DMS 273 (cell line): ENCODE data around the gene UBE4A.
"Not testable (repeated sequence)": the region's sequence is repeated elsewhere in the genome, so short reads cannot be mapped to it uniquely, and the experiment has no call there.

Source experiments
- DNase-seq: peaks from one replicate; lab custom pipeline; 2025; ENCODE audit not compliant: unreplicated experiment; lab: John Stamatoyannopoulos, UW

Gene UBE4A

DNA sequence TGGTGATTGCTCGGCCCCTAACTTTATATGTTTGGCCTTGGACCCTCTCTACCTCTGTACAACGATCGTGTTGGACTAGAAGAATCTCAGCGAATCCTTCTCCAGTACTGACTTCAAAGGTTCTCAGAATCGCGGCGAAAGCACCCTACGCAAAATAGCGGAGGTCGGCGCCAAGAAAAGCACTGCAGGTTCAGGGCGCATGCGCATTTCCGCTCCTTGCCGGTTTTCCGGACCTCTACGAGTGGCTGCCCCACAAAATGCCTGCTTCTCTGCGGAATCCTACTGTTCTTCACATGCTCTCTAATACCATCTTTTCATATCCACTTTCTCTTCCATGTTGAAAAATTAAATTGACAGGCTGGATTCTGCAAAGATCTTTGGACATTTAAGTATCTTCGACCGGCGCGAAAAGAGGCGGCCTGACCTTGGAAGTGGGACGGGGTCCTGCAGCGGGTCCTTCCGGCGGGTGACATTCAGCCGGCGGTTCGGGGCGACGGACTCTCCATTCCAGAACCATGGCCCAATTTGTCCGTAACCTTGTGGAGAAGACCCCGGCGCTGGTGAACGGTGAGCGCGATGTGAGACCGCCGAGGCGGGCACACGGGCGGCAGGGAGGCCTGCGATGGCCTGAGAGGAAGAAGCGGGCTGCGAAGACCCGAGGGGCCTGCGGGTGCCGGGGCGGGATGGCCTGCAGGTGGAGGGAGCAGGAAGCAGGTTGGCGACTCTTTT, 41.9 kb downstream of the UBE4A start, which contains the start of gene ATP5MG:
ATP5MG (plus strand) TSS at position 456 of the 729 bp plus-strand sequence; CDS start at position 516, 60 bp downstream.
- peak; percentile 93 for DNase-seq

DNA sequence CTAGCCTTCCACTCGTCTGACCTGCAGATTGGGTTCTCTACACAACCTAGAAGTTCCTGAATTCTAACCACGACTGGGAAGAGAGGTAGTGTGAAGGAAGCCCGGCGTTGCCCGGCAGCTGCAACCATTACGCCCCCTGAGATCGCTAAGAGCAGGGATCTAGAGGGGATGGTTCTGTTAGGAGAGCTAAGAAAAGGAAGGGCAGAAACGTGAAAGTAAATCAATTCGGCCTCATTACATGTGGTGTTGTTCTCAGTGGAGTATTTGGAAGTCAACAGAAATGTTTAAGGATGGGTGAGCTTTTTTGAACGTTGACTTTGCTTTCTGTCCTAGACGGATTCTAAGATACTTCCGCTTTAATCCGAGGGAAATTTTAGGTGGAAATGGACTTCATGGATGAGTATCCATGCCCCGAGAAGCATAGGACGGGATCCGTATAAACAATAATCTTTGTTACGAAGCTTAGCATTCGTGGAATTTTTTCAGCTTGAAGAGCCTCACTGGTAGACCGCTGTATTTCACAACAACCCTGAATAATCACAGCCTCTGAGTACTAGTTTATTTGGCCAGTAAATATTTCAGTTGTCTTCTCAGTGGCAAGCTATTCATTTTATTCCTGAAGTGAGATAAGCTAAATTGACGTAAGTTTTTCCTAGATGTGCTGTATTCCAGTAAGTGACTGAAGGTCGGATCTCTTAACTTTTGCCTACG, 42.6 kb downstream of the UBE4A start:
- no peak for DNase-seq

DNA sequence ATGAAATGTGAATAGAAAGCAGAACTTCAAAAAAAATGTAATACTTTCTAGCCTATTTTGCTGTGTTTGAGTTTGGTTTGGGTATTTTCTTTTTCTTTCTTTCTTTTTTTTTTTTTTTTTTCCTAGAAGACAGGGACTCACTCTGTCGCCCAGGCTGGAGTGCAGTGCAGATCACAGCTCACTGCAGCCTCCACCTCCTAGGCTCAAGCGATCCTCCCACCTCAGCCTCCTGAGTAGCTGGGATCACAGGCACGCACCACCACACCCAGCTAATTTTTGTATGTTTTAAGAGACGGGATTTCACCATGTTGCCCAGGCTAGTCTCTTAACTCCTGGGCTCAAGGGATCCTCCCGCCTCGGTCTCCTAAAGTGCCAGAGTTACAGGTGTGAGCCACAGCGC, 43.2 kb downstream of the UBE4A start:
- DNase-seq = not testable (repeated sequence)

DNA sequence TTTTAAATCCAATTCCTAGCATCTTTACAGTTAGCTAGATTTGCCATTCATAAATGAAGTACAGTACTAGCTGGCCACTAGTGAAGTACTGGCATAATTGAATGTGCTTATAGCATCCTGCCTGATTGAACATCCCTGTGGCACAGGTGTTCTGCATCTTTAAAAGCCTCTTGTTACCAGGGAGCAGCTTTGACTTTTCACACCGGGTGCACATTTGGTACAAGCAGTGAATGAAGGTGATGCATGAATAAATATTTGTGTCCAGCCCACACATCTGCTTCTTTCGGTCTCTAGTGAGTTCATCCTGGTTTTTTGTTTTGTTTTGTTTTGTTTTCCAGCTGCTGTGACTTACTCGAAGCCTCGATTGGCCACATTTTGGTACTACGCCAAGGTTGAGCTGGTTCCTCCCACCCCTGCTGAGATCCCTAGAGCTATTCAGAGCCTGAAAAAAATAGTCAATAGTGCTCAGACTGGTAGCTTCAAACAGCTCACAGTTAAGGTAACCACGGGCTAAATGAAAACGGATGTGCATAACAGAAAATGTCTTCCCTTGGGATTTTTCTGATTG, 47.3 kb downstream of the UBE4A start:
- DNase-seq = peak; percentile 4

DNA sequence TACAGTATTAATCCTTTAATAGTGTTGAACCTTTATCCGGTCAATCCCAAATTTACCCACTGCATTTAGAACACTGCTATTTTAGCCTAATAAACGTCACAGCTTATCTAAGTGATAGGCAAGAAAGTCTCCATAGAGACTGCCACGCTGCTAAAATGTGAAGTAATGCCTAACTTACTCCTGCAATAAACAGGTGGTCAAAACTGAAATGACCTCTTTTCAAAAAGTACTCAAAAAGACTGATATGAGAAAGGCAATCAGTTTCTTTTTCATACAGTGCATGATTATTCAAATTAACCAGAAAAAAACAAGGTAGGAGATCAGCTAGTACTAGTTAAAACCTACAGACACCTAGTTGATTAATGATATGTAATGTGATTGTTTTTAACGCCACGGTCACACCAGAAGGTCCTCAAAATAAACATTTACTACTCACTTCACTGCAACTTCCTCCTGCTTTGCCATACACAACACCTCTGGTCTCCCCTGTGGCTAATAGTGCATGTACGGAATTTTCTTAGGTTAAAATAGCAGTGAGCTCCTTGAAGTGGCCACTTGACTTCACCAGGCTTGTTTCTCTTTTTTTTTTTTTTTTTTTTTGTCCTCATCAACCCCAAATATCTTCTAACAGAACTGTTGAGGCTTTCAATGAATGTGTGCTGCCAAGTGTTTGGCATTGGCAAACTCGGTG, 50.8 kb downstream of the UBE4A start:
- no peak for DNase-seq

DNA sequence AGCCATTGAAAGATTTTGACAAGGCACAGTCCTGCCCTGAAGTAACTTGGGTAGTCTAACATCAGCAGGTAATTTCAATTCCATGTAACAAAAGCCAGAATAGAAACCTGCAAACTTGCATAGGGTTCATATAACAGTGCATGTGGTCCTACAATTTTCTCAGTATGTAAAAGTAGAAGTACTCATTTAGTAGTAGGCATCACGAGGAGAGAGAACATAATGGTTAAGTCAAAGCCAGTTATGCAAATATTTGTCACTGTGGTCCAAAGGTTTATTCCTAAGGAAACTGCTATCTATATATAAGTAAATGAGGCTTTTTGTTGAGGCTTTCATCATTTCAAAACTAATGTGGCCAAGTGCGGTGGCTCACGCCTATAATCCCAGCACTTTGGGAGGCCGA, 52.1 kb downstream of the UBE4A start:
- DNase-seq = no peak

DNA sequence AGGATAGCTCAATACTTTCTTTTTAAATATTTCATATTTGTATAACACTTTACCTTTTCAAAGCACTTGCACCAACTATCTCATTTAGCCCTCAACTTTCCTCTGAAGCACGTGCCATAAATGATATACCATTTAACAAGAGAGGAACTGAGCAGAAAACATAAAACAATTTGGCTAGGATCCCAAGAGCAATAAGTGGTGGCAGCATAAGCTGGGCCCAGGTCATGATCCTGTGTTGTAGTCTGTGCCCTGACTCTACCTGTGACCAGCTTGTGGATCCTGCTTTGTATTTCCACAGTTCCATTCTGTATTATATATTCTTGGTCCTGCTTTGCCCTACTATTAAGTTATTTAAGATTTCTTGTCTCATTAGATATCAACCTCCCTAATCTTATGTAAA, 53.5 kb downstream of the UBE4A start:
- DNase-seq = no peak

DNA sequence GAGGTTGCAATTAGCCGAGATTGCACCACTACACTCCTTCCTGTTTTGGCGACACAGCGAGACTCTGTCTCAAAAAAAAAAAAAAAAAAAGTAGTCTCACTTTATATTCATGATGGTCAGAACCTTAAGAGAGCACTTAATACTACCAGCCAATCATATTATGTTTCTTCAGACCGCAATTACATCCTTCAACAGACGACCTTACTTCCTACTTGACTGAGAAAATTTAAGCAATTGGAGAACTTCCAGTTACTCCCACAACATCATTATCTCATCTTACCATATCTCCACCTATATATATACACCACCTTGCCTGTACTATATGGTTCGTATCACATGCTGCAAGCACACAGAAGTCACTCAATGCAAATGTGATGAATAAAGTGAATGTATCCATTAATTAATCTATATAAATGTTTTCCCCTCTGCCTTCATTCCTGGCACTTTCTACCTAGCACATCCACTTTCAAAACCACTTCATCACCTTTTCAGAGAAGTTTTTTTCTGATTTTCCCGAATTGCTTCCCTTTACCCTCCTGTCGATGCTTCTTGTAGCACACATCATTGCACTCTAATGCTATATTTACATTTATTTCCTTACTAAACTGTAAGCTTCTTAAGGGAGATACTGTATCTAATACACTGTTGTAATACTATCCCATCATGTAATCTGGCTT, 55.8 kb downstream of the UBE4A start:
- DNase-seq = no peak

DNA sequence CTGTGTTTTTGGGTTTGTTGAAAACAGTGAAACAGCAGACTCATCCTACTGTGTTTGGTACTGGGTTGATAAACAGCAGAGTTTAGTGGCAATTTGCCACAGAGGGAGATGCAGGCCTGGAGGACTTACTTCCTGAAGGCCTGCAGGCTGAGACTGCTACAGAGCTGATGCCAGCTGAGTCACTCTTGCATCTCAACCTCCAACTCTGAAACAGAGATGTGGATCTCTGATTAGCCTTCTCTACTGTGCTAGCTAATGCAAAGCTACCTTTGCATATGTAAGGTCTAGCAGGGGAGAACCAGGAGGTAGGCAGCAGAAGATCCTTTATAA, 56.3 kb downstream of the UBE4A start:
- peak; percentile 24 for DNase-seq

DNA sequence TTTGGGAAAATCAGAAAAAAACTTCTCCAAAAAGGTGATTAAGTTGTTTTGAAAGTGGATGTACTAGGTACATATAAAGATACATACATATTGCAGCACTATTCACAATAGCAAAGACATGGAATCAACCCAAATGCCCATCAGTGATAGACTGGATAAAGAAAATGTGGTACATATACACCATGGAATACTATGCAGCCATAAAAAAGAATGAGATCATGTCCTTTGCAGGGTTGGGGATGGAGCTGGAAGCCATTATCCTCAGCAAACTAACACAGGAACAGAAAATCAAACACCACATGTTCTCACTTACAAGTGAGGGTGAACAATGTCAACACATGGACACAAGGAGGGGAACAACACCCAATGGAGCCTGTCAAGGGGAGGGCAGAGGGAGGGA, 57.5 kb downstream of the UBE4A start:
- not testable (repeated sequence) for DNase-seq

DNA sequence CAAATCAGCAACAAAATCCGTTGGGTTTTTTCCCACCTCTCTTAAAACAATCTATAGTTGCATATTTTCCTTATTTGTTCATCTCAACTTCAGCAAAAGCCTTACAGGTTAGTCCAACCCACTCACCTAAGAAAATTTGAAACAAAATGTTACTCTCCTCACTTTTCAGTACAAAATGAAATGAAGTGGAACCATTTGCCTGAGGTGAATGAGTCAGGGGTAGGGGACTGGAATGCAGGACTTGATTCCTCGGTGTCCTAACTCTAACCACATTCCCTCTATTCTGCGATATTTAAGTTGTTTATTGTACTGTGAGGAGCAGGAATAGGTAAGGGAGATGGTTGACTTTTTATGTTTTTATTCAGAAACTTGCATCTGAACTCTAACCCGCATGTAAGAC, 58.4 kb downstream of the UBE4A start:
- DNase-seq = no peak

DNA sequence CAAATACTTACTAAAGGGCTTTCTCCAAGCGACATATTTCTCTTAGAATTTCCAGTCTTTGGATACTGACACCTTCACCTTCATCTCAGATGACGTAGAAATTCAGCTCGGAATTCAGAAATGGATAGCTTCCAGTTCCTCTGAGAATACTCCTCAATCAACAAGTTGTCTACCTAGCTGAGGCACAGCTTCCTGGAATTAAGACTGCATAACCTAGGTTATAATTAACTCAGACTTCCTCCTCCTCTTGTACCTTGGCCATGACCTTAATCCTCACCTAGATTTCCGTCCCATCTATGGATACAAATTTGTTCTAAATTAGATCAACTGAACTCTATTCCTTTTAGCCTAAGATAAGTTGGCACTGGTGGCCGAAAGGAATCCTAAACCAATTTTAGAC, 59.4 kb downstream of the UBE4A start:
- DNase-seq = no peak

DNA sequence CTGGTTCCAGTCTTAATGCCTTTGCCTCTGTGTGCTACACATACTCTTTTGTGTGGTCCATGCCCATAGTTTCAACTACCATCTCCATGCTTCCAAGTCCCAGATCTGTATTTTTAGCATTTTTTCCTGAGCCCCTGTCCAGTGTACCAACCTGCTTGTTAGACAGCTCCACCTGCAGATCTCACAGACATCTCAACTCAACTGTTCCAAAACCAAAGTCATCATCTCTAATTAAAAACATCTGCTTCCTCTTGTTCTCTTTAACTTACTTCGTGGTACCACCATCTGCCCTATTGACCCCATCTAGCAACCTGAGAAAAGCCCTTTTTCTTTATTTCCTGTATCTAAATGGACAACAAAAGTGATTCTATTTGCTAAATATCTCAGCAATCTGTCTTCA, 68.3 kb downstream of the UBE4A start:
- no peak for DNase-seq

DNA sequence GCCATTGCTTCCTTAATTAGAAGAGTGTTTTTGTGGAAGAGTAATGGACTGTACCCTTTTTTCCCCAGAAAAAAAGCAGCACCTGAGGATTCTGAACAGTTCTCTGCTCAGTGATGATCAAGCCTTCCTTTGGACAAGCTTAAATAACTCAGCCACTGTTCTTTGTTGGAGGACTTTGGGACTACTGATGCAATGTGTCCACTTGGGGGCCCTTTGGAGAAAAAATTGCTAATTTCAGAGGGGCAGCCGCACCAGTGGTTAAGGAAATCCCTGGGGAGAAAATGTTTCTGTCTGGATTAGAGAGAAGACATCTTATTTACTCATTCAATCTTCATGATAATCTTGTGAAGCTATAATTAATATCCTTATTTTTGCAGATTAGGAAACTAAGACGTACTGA, 71.6 kb downstream of the UBE4A start:
- peak; percentile 12 for DNase-seq

DNA sequence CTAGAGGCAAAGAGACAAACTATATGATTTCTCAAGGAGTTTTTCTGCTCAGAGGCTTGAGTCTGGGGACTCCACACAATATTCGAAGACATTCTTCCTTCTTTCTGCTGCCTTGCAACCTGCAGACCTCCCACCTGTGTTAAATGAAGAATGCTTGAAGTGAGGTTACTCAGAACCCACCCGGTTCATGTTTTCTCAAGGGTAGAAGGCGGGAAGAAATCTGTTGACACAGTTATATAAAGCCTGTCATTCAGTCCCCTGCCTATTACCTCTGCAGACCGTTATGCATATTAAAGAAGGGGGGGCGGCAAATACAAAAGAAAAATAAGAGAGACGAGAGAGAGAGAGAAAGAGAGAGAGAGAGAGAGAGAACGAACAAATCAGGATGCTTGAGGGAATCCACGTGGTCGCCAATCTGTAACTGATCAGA, 74.7 kb downstream of the UBE4A start:
- no peak for DNase-seq

DNA sequence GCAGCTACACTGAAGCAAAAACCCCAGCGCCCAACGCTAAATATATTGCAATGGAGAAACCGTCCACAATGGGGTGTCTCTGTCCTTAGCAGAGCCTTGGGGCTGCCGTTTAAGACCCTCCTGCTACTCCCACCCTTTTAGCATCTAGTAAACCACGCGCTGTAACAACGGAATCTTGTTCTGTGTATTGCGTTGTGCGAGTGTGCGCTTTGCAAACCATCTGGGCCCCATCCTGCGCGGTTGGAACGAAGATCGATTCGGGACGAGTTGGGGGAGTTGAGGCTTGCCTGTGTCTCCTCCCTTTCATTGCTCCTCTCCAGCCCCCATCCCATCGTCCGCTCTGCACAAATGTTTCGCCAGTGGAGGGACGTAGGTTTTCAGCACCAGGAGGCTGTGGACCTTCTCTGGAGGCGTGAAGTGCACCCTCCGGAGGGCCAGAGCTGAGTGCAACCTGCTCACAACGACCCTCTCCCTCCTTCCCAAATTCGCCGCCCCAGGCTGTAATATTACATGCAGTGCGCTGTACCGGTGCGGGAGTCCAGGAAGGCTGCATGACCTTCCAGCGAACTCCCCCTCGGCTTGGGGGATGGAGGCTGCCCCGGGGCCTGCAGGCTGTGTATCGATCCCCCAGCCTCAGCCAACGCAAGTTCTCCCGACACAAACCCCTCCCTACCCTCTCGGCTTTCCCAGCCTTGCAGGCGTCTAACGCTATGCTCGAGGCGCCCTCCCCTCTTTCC, 75.3 kb downstream of the UBE4A start:
- peak; percentile 66 for DNase-seq

DNA sequence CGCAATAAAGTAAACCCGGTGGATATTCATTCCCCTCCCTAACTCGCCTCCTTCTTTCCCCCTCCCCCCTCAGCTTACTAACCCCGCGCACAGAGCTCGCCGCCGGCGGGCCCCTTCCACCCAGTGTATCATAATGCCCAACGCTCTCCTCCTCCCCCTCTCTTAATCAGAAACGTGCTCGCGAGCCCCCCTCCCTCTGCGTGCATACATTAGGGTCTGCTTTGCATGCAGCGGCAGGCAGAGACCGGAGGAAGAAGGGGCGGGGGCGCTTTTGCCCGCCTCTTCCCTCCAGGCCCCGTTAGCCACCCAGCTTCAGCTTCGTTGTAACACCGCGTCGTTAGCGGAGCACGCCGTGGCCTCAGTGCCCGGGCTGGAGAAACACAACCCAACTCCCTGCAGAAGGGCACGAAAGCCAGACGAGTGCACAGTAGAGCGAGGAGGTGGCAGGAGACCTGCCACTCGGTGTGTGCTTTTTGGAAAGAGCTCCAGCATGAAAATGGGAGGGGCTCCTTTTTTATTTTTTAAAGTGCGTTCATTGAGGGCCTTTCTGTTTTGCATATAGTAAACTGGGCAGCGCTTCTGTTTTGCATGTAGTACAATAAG, 76.0 kb downstream of the UBE4A start:
- DNase-seq = peak; percentile 88

DNA sequence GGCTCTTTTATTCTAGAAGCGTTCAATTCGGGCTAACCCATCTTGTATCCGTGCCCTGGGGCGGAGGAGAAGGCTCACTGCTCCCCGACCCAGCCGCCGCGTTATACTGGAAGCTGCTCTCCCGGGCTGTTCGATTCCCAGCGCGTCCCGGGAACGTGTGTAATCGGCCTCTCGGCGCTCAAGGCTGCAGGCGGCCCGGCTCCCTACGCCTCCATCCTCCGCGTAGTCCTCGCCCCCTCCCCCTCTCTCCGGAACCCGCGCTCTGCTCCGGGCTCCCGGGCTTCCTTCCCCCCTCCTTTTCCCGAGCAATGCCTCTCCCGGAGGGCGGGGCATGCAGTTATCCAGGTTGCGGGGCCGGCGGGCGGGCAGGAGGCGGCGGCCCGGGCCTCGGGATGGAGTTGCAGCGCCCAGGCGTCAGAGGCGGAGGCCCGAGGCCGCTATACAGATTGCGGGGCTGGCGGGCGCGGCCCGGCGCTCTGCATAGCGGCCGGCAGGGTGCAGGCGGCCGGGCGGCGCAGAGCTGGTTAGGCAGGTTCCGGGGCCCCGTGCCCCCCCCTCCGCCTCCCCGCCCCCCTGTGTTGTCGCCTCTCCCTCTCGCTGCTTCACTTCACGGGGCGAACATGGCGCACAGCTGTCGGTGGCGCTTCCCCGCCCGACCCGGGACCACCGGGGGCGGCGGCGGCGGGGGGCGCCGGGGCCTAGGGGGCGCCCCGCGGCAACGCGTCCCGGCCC, 76.7 kb downstream of the UBE4A start, which contains the start of gene KMT2A:
KMT2A (plus strand) TSS at position 600 of the 732 bp plus-strand sequence; CDS start at position 621, 21 bp downstream.
- peak; percentile 97 for DNase-seq

DNA sequence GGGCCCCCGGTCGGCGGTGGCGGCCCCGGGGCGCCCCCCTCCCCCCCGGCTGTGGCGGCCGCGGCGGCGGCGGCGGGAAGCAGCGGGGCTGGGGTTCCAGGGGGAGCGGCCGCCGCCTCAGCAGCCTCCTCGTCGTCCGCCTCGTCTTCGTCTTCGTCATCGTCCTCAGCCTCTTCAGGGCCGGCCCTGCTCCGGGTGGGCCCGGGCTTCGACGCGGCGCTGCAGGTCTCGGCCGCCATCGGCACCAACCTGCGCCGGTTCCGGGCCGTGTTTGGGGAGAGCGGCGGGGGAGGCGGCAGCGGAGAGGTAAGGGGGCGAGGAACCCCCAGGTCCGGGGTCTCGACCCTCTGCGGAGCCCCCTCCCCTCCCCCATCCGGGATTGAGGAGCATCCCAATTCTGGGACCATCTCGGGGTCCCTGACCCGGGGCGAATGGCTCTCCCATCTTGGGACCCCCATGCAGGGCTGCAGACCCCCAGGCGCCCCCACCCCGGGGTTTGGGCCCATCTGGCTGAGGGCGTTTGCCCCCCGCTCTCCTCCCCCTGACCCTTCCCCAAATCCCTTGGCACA, 77.3 kb downstream of the UBE4A start:
- peak; percentile 56 for DNase-seq
